IMR-90 (cell line): Measurements from ENCODE around the gene CTPS1. TPM values are rescaled to one million over a fixed set of nuclear protein-coding genes. Genes with fewer than 3 reads are reported as not detected.

Experiments
- ATAC-seq: fragments of 200-7000 bp; cut with Tn5 transposase; 2 replicates; pipeline ENCODE4 v1.9.1; 2020; ENCODE audit warnings: low read depth, mild to moderate bottlenecking, moderate library complexity
- BruUV-seq: library from RNA; stranded (reverse); fragments of 400-500 nt; replicated peaks from 2 replicates; lab custom pipeline; 2021; lab: Mats Ljungman, UMichigan
- CTCF ChIA-PET: fragments of 300-600 bp; formaldehyde crosslinking; extraction: SDS; loops from one replicate; lab custom pipeline; 2021; ENCODE audit warnings: antibody characterized with exemption; lab: Yijun Ruan, JAX
- POLR2A ChIA-PET: fragments of 300-600 bp; sonication (Branson Sonifier 250); formaldehyde crosslinking; loops from one replicate; lab custom pipeline; 2022; ENCODE audit warnings: antibody characterized with exemption; ENCODE audit not compliant: unreplicated experiment; lab: Charles Lee
- DNase-seq: peaks from one replicate; pipeline ENCODE4 v3.0.0; 2013
- H2AFZ ChIP-seq: replicated peaks from 2 replicates; pipeline ENCODE3; 2013; ENCODE audit warnings: low read length, mild to moderate bottlenecking; ENCODE audit not compliant: poor library complexity
- H2AK5ac ChIP-seq: 2 replicates; pipeline ENCODE4 v1.6.1; 2013; ENCODE audit warnings: low read depth, low read length, inconsistent platforms
- H2AK9ac ChIP-seq: replicated peaks from 2 replicates; pipeline ENCODE3; 2013; ENCODE audit warnings: mild to moderate bottlenecking, low read depth, low read length, moderate library complexity; ENCODE audit not compliant: poor library complexity
- H2BK120ac ChIP-seq: 2 replicates; pipeline ENCODE4 v1.6.1; 2013; ENCODE audit warnings: low read depth, low read length, inconsistent platforms
- H2BK15ac ChIP-seq: 3 replicates; pipeline ENCODE4 v1.6.1; 2013; ENCODE audit warnings: low read depth, low read length, inconsistent platforms
- H2BK20ac ChIP-seq: 2 replicates; pipeline ENCODE4 v1.6.1; 2013; ENCODE audit warnings: low read depth, mild to moderate bottlenecking, inconsistent platforms, low read length, moderate library complexity
- H2BK5ac ChIP-seq: 2 replicates; pipeline ENCODE4 v1.6.1; 2013; ENCODE audit warnings: mild to moderate bottlenecking, low read depth, low read length, inconsistent platforms; ENCODE audit not compliant: poor library complexity, severe bottlenecking
- H3K14ac ChIP-seq: replicated peaks from 2 replicates; pipeline ENCODE4 v1.6.1; 2013; ENCODE audit warnings: low read depth, low read length, inconsistent platforms
- H3K18ac ChIP-seq: 2 replicates; pipeline ENCODE4 v1.6.1; 2013; ENCODE audit warnings: low read depth, low read length, control low read depth
- H3K23ac ChIP-seq: 2 replicates; pipeline ENCODE4 v1.6.1; 2013; ENCODE audit warnings: low read depth, low read length, inconsistent platforms
- H3K27ac ChIP-seq: 2 replicates; pipeline ENCODE4 v1.5.1; 2013; ENCODE audit warnings: mild to moderate bottlenecking, control low read depth, low read length; ENCODE audit not compliant: insufficient read depth
- H3K27me3 ChIP-seq: 2 replicates; pipeline ENCODE4 v1.6.1; 2013; ENCODE audit warnings: low read length; ENCODE audit not compliant: control insufficient read depth, insufficient read depth
- H3K36me3 ChIP-seq: 2 replicates; pipeline ENCODE4 v1.6.1; 2013; ENCODE audit warnings: low read length, mixed read lengths; ENCODE audit not compliant: control insufficient read depth, insufficient read depth
- H3K4ac ChIP-seq: 2 replicates; pipeline ENCODE4 v1.6.1; 2013; ENCODE audit warnings: low read depth, low read length, inconsistent platforms
- H3K4me1 ChIP-seq: 2 replicates; pipeline ENCODE4 v1.6.1; 2013; ENCODE audit warnings: low read length, mixed read lengths; ENCODE audit not compliant: control insufficient read depth, insufficient read depth
- H3K4me2 ChIP-seq: 2 replicates; pipeline ENCODE4 v1.6.1; 2013; ENCODE audit warnings: low read depth, mild to moderate bottlenecking, control low read depth, low read length, moderate library complexity
- H3K4me3 ChIP-seq: 2 replicates; pipeline ENCODE4 v1.5.1; 2013; ENCODE audit warnings: low read depth, mild to moderate bottlenecking, control low read depth, low read length, moderate library complexity; ENCODE audit not compliant: insufficient read depth
- H3K56ac ChIP-seq: 2 replicates; pipeline ENCODE4 v1.6.1; 2013; ENCODE audit warnings: low read length, inconsistent platforms; ENCODE audit not compliant: insufficient read depth; ENCODE audit errors: extremely low read depth
- H3K79me1 ChIP-seq, 2 experiments: 2 replicates each; pipeline ENCODE4 v1.6.1; 2013; ENCODE audit warnings: low read length in 2 of 2, inconsistent platforms in 1 of 2, low read depth in 1 of 2
- H3K9ac ChIP-seq: 2 replicates; pipeline ENCODE4 v1.6.1; 2013; ENCODE audit warnings: low read depth, low read length, control low read depth
- H3K9me1 ChIP-seq: 2 replicates; pipeline ENCODE4 v1.6.1; 2013; ENCODE audit warnings: low read length, inconsistent platforms; ENCODE audit not compliant: insufficient read depth
- H3K9me3 ChIP-seq: 2 replicates; pipeline ENCODE4 v1.6.1; 2013; ENCODE audit warnings: low read length; ENCODE audit not compliant: control insufficient read depth, insufficient read depth
- H4K20me1 ChIP-seq: 2 replicates; pipeline ENCODE4 v1.6.1; 2013; ENCODE audit warnings: low read length, inconsistent platforms; ENCODE audit not compliant: insufficient read depth
- H4K5ac ChIP-seq: 2 replicates; pipeline ENCODE4 v1.6.1; 2013; ENCODE audit warnings: mild to moderate bottlenecking, low read depth, low read length, control low read depth
- H4K8ac ChIP-seq, 2 experiments: 2 replicates each; pipeline ENCODE4 v1.6.1; 2013; ENCODE audit warnings: low read depth in 2 of 2, low read length in 2 of 2, control low read depth in 1 of 2, inconsistent platforms in 1 of 2
- H4K91ac ChIP-seq: 2 replicates; pipeline ENCODE4 v1.6.1; 2013; ENCODE audit warnings: low read depth, low read length, inconsistent platforms; ENCODE audit not compliant: insufficient read depth
- BHLHE40 ChIP-seq: fragments of 150-350 bp; IDR thresholded peaks from 2 replicates; pipeline ENCODE4 v1.6.1; 2016; ENCODE audit warnings: mild to moderate bottlenecking, low read depth, low read length
- CEBPB ChIP-seq: IDR thresholded peaks from 2 replicates; pipeline ENCODE4 v1.6.1; 2012; ENCODE audit warnings: low read depth, low read length, improper control_type of control experiment
- CHD1 ChIP-seq: IDR thresholded peaks from 2 replicates; pipeline ENCODE4 v1.6.1; 2012; ENCODE audit warnings: low read depth, low read length, improper control_type of control experiment
- ELK1 ChIP-seq: fragments of 150-350 bp; IDR thresholded peaks from 2 replicates; pipeline ENCODE4 v1.6.1; 2016; ENCODE audit warnings: low read depth, mild to moderate bottlenecking, low read length, moderate library complexity, borderline replicate concordance
- FOS ChIP-seq: fragments of 150-350 bp; IDR thresholded peaks from 2 replicates; pipeline ENCODE4 v1.6.1; 2016; ENCODE audit warnings: low read depth, low read length
- MAFK ChIP-seq: IDR thresholded peaks from 2 replicates; pipeline ENCODE4 v1.6.1; 2012; ENCODE audit warnings: low read depth, low read length, improper control_type of control experiment
- MAZ ChIP-seq: IDR thresholded peaks from 2 replicates; pipeline ENCODE4 v1.6.1; 2012; ENCODE audit warnings: low read depth, mild to moderate bottlenecking, low read length, improper control_type of control experiment, moderate library complexity, borderline replicate concordance
- MXI1 ChIP-seq: IDR thresholded peaks from 2 replicates; pipeline ENCODE4 v1.6.1; 2012; ENCODE audit warnings: low read depth, mild to moderate bottlenecking, low read length, moderate library complexity, borderline replicate concordance
- NFE2L2 ChIP-seq: fragments of 150-350 bp; IDR thresholded peaks from 2 replicates; pipeline ENCODE4 v1.6.1; 2016; ENCODE audit warnings: low read depth, mild to moderate bottlenecking, low read length
- RAD21 ChIP-seq: IDR thresholded peaks from 2 replicates; pipeline ENCODE4 v1.6.1; 2012; ENCODE audit warnings: low read length, improper control_type of control experiment
- RCOR1 ChIP-seq: IDR thresholded peaks from 2 replicates; pipeline ENCODE4 v1.6.1; 2012; ENCODE audit warnings: mild to moderate bottlenecking, low read length, improper control_type of control experiment; ENCODE audit not compliant: insufficient replicate concordance
- RFX5 ChIP-seq: IDR thresholded peaks from 2 replicates; pipeline ENCODE4 v1.8.0; 2012; ENCODE audit warnings: low read depth, mild to moderate bottlenecking, low read length, moderate library complexity
- SMC3 ChIP-seq: fragments of 150-350 bp; IDR thresholded peaks from 2 replicates; pipeline ENCODE4 v1.6.1; 2016; ENCODE audit warnings: low read depth, mild to moderate bottlenecking, antibody characterized with exemption, low read length, moderate library complexity
- USF2 ChIP-seq: fragments of 150-350 bp; IDR thresholded peaks from 2 replicates; pipeline ENCODE4 v1.6.1; 2017; ENCODE audit warnings: mild to moderate bottlenecking, antibody characterized with exemption, low read length, low read depth
- WGBS, 2 experiments: methylation state at CpG; one replicate each; pipeline versions ENCODE4 v1.1.5 to v1.1.7; 2013; ENCODE audit warnings: missing lambda C conversion rate in 2 of 2; ENCODE audit not compliant: insufficient read length in 1 of 2; ENCODE audit errors: extremely low coverage in 2 of 2; 5-methylcytosine and 5-hydroxymethylcytosine counted together
- dilution Hi-C: fragments of 300-500 bp; cut with HindIII; formaldehyde crosslinking; loops from one replicate; pipeline ENCODE4 v1.14.3; 2018; ENCODE audit warnings: low sequenced_read_pairs; ENCODE audit not compliant: unreplicated experiment
- in situ Hi-C: fragments of 300-500 bp; cut with MboI; formaldehyde crosslinking; loops from 3 replicates; pipeline ENCODE4 v1.14.3; 2019; ENCODE audit warnings: low sequenced_read_pairs, inconsistent platforms, mixed read lengths
- intact Hi-C: fragments of 100-400 bp; cut with micrococcal nuclease; formaldehyde crosslinking; loops from 2 replicates; pipeline ENCODE4 v1.10.0; 2022
- polyA plus RNA-seq, 3 experiments: library from polyadenylated mRNA; depleted of rRNA; stranded (reverse); fragments of >200 nt; gene quantifications; 2 replicates each; pipeline ENCODE4 v1.2.3, GENCODE V29; 2012; ENCODE audit warnings: low replicate concordance in 1 of 3
- total RNA-seq: library from RNA; depleted of rRNA; stranded (reverse); fragments of >200 nt; gene quantifications from 2 replicates; pipeline ENCODE4 v1.2.3, GENCODE V29; 2012

CTPS1 gene
- total and polyA plus RNA-seq, 2 of the 4 experiments (the other 2 are of a cell fraction) = 40.4 to 41.0 TPM

DNA sequence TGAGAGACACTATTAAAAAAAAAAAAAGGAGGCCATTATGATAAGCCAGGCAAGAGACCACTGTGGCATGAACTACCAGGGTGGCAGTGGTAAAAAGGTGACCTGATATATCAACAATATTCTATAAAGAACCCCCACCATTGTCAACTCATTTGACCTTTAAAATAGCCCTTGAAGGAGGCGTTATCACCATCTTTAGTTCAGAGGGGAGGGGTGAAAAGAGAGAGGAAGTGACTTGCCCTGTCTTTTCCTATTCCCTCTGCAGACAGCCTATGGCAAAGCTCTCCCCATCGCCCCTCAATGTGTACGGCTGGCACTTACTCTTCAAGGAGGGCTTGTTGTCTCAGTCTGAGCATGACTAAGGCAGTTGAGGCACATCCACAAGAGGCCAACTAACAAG lies 53.8 kb downstream of the CTPS1 start:
- H4K5ac ChIP-seq = no peak overlapping the region
- WGBS, 2 experiments = 100% methylated on average over 2 of the region's 3 CpGs; no CpG with 5 or more reads in 1 of the 2 experiments
- H3K36me3 ChIP-seq = peaks cover 34% of the 10 kb centered on the region
- no peak overlapping the region for H4K91ac ChIP-seq
- no peak overlapping the region for H3K18ac ChIP-seq
- H3K27ac ChIP-seq = no peak overlapping the region
- no peak overlapping the region for H3K4ac ChIP-seq
- TF ChIP-seq RAD21 (no peak), SMC3 (no peak), NFE2L2 (no peak), RCOR1 (no peak), USF2 (no peak), CHD1 (no peak), MXI1 (no peak), ELK1 (no peak), RFX5 (no peak), BHLHE40 (no peak), CEBPB (no peak), FOS (no peak), MAFK (no peak), MAZ (no peak)
- H4K8ac ChIP-seq = no peak overlapping the region
- no peak for DNase-seq
- no peak overlapping the region for H2AFZ ChIP-seq
- no peak overlapping the region for H3K9ac ChIP-seq
- dilution Hi-C loops (no loop called here), intact Hi-C loops (no loop called here), in situ Hi-C loops (loop anchor here (25.0 kb wide), 1 partner anchor 379 kb away; no protein-coding TSS in a partner anchor)
- CTCF ChIA-PET = no interaction called here
- no peaks in the 10 kb centered on the region for H3K27me3 ChIP-seq
- no peak overlapping the region for H3K56ac ChIP-seq
- no peaks in the 10 kb centered on the region for H3K9me3 ChIP-seq
- no peak overlapping the region for H3K4me2 ChIP-seq
- no peaks in the 10 kb centered on the region for H4K20me1 ChIP-seq
- H3K14ac ChIP-seq = no peak overlapping the region
- no peak overlapping the region for H2BK5ac ChIP-seq
- no peak overlapping the region for H2AK9ac ChIP-seq
- no peak overlapping the region for H3K4me3 ChIP-seq
- no peak overlapping the region for H2BK20ac ChIP-seq
- H2BK120ac ChIP-seq = no peak overlapping the region
- no peaks in the 10 kb centered on the region; a peak in 1 of 4 replicates for H3K79me1 ChIP-seq
- H2AK5ac ChIP-seq = no peak overlapping the region
- H3K4me1 ChIP-seq = no peaks in the 10 kb centered on the region
- no peak overlapping the region for H3K23ac ChIP-seq
- no peak for ATAC-seq
- POLR2A ChIA-PET = no interaction called here
- peaks cover 5% of the 10 kb centered on the region for H3K9me1 ChIP-seq
- no peak overlapping the region for H2BK15ac ChIP-seq
- BruUV-seq = no TSS peak
